DND-41 (cell line): ENCODE data around the gene TSSC4.

Source experiments
- ATAC-seq: fragments of 200-7000 bp; cut with Tn5 transposase; 3 replicates; pipeline ENCODE4 v1.9.1; 2021; ENCODE audit warnings: low read depth; ENCODE audit not compliant: insufficient read depth
- DNase-seq: peaks from one replicate; pipeline ENCODE4 v3.0.0-alpha.2; 2020
- H2AFZ ChIP-seq: 2 replicates; pipeline ENCODE4 v1.6.0; 2012; ENCODE audit warnings: low read depth, low read length
- H3K27ac ChIP-seq: 2 replicates; pipeline ENCODE4 v1.5.1; 2012; ENCODE audit warnings: low read length, inconsistent platforms
- H3K27me3 ChIP-seq: fragments of 200-600 bp; sonication (generic); 2 replicates; pipeline ENCODE4 v1.6.0; 2012; ENCODE audit warnings: low read length, mild to moderate bottlenecking, inconsistent platforms; ENCODE audit not compliant: insufficient read depth, poor library complexity
- H3K36me3 ChIP-seq: 2 replicates; pipeline ENCODE4 v1.5.1; 2012; ENCODE audit warnings: low read length, inconsistent platforms; ENCODE audit not compliant: insufficient read depth
- H3K4me1 ChIP-seq: 2 replicates; pipeline ENCODE4 v1.5.1; 2012; ENCODE audit warnings: mild to moderate bottlenecking, low read length; ENCODE audit not compliant: insufficient read depth
- H3K4me2 ChIP-seq: 2 replicates; pipeline ENCODE4 v1.6.0; 2012; ENCODE audit warnings: mild to moderate bottlenecking, moderate library complexity, low read length, inconsistent platforms; ENCODE audit not compliant: insufficient read depth
- H3K4me3 ChIP-seq, 2 experiments: fragments of 200-600 bp in 1 of 2; shearing (Covaris generic) in 1 of 2; 2 replicates each; pipeline ENCODE4 v1.5.1; 2012 to 2016; ENCODE audit warnings: inconsistent platforms in 2 of 2, low read length in 2 of 2, mild to moderate bottlenecking in 2 of 2, low read depth in 1 of 2, moderate library complexity in 1 of 2
- H3K79me2 ChIP-seq: 2 replicates; pipeline ENCODE4 v1.6.0; 2012; ENCODE audit warnings: low read length, inconsistent platforms; ENCODE audit not compliant: insufficient read depth
- H3K9ac ChIP-seq: 2 replicates; pipeline ENCODE4 v1.6.0; 2012; ENCODE audit warnings: low read depth, mild to moderate bottlenecking, inconsistent platforms, low read length, moderate library complexity
- H3K9me3 ChIP-seq: 2 replicates; pipeline ENCODE4 v1.5.1; 2012; ENCODE audit warnings: low read length, moderate library complexity, mild to moderate bottlenecking, inconsistent platforms; ENCODE audit not compliant: insufficient read depth, severe bottlenecking
- H4K20me1 ChIP-seq: 2 replicates; pipeline ENCODE4 v1.6.0; 2012; ENCODE audit warnings: low read length; ENCODE audit not compliant: insufficient read depth
- EZH2 ChIP-seq: IDR thresholded peaks from 3 replicates; pipeline ENCODE4 v1.6.1; 2012; ENCODE audit warnings: borderline replicate concordance, low read depth, mild to moderate bottlenecking, moderate library complexity, low read length, inconsistent platforms; ENCODE audit not compliant: severe bottlenecking
- TF ChIP-seq, protein P1 (sequence below): IDR thresholded peaks from 2 replicates; pipeline ENCODE4 v1.5.1; 2012; ENCODE audit warnings: borderline replicate concordance, low read length, moderate library complexity, mild to moderate bottlenecking; ENCODE audit not compliant: poor library complexity, severe bottlenecking; ENCODE audit errors: extremely low read depth

The TSSC4 gene

DNA sequence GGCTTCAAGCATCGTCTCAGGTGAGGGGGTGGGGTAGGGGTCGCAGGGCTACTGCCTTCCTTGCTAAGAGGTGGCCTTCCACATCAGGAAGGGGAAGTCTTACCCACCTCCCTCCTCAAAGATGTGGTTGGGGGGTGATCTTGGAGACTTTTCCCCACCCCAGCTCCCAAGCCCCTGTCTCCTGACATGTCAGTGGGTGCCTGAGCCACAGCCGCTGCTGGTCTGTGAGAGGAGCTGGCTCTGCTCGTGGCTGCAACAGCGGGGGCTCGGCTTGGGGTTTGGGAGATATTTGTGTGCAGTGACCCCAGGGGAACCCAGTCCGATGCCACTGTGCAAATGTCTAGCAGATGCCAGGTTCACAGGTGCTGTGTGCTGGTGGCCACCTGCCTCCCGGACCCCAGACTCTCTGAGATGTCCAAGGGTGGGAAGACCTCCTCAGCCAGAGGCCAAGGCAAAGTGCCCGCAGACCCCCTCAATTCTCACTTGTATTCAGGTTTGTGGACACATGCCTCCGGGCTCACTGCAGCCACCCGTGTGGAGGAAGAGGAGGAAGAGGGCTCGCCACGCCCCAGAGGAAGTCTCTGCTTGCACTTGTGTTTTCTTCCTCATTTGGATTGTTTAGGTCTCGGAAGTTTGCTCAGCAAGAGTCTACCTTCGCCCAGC, 46.2 kb downstream of the TSSC4 start:
- Histone ChIP-seq H4K20me1 (peaks cover 8% of the 10 kb centered on the region), H3K27me3 (no peaks in the 10 kb centered on the region), H3K4me3 (no peak overlapping the region), H3K79me2 (no peaks in the 10 kb centered on the region), H3K27ac (no peak overlapping the region), H3K4me1 (peaks cover 12% of the 10 kb centered on the region; the same call in 1 of the 2 replicates), H3K36me3 (no peaks in the 10 kb centered on the region), H3K9ac (no peak overlapping the region), H3K9me3 (no peaks in the 10 kb centered on the region), H3K4me2 (no peak overlapping the region), H2AFZ (no peak overlapping the region)
- ATAC-seq (no peak), DNase-seq (no peak)
- TF ChIP-seq EZH2: no peak
- TF ChIP-seq, protein P1, sequence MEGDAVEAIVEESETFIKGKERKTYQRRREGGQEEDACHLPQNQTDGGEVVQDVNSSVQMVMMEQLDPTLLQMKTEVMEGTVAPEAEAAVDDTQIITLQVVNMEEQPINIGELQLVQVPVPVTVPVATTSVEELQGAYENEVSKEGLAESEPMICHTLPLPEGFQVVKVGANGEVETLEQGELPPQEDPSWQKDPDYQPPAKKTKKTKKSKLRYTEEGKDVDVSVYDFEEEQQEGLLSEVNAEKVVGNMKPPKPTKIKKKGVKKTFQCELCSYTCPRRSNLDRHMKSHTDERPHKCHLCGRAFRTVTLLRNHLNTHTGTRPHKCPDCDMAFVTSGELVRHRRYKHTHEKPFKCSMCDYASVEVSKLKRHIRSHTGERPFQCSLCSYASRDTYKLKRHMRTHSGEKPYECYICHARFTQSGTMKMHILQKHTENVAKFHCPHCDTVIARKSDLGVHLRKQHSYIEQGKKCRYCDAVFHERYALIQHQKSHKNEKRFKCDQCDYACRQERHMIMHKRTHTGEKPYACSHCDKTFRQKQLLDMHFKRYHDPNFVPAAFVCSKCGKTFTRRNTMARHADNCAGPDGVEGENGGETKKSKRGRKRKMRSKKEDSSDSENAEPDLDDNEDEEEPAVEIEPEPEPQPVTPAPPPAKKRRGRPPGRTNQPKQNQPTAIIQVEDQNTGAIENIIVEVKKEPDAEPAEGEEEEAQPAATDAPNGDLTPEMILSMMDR: no peak

DNA sequence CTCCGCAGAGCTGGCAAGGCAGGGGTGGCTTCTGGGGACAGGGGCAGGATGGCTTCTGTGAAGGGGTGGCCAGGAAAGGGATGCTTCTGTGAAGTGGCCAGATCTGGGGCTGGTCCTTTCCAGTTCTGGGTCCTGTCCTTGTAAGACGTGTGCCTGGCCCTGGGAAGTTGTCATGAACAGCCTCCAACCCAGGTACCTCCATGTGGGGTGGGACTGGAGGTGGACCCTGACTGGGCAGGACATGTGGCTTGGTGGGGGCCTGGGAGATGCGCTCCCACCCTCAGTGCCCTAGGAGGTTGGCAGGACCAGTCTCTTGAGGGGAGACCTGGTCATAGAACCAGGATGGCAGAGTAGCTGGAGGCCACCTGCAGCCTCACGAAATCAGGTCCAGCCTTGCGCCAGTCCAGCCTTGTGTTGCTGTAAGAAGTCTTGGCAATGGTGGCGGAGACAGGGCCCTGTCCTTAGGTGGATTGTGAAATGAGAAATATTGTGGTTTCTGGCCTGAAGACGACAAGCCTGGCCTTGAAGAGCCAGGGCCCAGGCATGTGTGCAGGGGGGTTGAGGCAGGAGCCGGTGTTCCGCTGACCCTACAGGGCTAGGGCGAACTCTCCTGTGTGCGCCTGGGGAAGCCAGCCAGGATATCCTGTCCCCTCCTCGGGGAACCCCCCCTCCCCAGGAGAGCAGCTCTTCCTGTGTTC, 46.9 kb downstream of the TSSC4 start:
- Histone ChIP-seq H3K4me3 (no peak overlapping the region), H3K36me3 (no peaks in the 10 kb centered on the region), H4K20me1 (peaks cover 8% of the 10 kb centered on the region), H3K9ac (no peak overlapping the region), H3K79me2 (no peaks in the 10 kb centered on the region), H2AFZ (no peak overlapping the region), H3K27ac (no peak overlapping the region), H3K4me1 (peaks cover 9% of the 10 kb centered on the region; the same call in 1 of the 2 replicates), H3K27me3 (no peaks in the 10 kb centered on the region), H3K4me2 (no peak overlapping the region), H3K9me3 (no peaks in the 10 kb centered on the region)
- TF ChIP-seq, protein P1: no peak
- TF ChIP-seq EZH2: no peak
- DNase-seq (no peak), ATAC-seq (no peak)

DNA sequence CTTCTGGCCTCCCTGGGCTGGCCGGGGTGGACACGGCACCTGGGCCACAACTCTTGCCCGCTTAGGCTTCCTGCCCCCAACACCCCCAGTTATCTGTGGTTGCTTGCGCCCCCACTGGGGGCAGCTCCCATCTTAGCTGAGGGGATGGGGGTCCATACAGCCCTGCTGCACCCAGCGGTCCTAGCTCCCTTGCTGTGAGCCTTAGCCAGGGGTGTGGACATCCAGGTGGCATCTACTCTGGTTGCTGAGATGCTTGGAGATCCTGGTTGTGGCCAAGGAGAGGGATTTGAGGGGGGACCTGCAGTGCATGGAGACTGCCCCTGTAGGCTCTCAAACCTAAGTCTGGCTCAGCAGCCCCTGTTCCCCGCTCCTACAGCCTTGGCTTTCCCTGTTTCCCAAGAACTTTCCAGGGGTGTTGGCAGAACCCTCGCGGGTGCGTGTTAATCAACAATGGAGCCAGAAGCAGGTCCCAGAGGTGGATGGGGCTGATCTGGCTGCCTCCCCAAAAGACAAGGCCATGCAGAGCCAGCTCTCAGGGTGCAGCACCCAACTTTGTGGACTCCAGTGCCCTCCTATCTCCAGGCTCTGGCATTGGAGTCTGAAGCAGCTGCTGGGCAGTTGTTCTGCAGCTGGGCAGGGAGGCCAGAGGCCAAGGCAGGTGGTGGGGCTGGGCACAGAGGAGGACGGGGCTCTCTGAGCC, 47.6 kb downstream of the TSSC4 start:
- Histone ChIP-seq H3K9me3 (no peaks in the 10 kb centered on the region), H3K4me2 (no peak overlapping the region), H3K9ac (no peak overlapping the region), H2AFZ (no peak overlapping the region), H3K27me3 (no peaks in the 10 kb centered on the region), H3K4me1 (peaks cover 2% of the 10 kb centered on the region; the same call in 1 of the 2 replicates), H3K4me3 (no peak overlapping the region), H3K36me3 (no peaks in the 10 kb centered on the region), H4K20me1 (peaks cover 8% of the 10 kb centered on the region), H3K79me2 (no peaks in the 10 kb centered on the region), H3K27ac (no peak overlapping the region)
- TF ChIP-seq EZH2: no peak
- TF ChIP-seq, protein P1: no peak
- ATAC-seq (no peak), DNase-seq (no peak)
